HepG2 (cell line): ENCODE results near the gene RCC1. TPM values are rescaled to one million over a fixed set of nuclear protein-coding genes. Genes with fewer than 3 reads are reported as not detected.
A peak's percentile ranks its signal among the peaks of the same experiment; 100 is the strongest.

Experiments used
- ADNP ChIP-seq: sonication (generic); formaldehyde crosslinking; IDR thresholded peaks from 2 replicates; pipeline ENCODE4 v1.4.0; 2020; ENCODE audit warnings: missing genetic modification reagents
- DMAP1 ChIP-seq: IDR thresholded peaks from 2 replicates; pipeline ENCODE4 v1.6.1; 2016
- DZIP1 ChIP-seq: sonication (generic); formaldehyde crosslinking; IDR thresholded peaks from 2 replicates; pipeline ENCODE4 v1.5.0; 2020; ENCODE audit warnings: mild to moderate bottlenecking, missing genetic modification reagents
- E2F5 ChIP-seq: sonication (generic); formaldehyde crosslinking; conservative IDR thresholded peaks from 2 replicates; pipeline ENCODE4 v1.4.0; 2020; ENCODE audit warnings: missing genetic modification reagents
- GATA4 ChIP-seq: sonication (generic); IDR thresholded peaks from 2 replicates; pipeline ENCODE4 v1.6.1; 2016; ENCODE audit warnings: antibody characterized with exemption, low read depth, borderline replicate concordance
- HBP1 ChIP-seq: IDR thresholded peaks from 2 replicates; pipeline ENCODE4 v1.6.1; 2016; ENCODE audit warnings: low read depth, control low read depth
- MTF1 ChIP-seq: sonication (generic); formaldehyde crosslinking; IDR thresholded peaks from 2 replicates; pipeline ENCODE4 v1.5.0; 2020; ENCODE audit warnings: missing genetic modification reagents
- MZF1 ChIP-seq: sonication (generic); formaldehyde crosslinking; IDR thresholded peaks from 2 replicates; pipeline ENCODE4 v1.8.1; 2023; ENCODE audit warnings: mild to moderate bottlenecking, missing genetic modification reagents, borderline replicate concordance
- RBFOX2 ChIP-seq: fragments of 200-400 bp; formaldehyde crosslinking; IDR thresholded peaks from 2 replicates; pipeline ENCODE4 v1.6.1; 2017; ENCODE audit warnings: low read depth, mild to moderate bottlenecking, low read length
- RXRA ChIP-seq: sonication (generic); formaldehyde crosslinking; IDR thresholded peaks from 2 replicates; pipeline ENCODE4 v1.5.1; 2020; ENCODE audit warnings: missing genetic modification reagents
- TFDP1 ChIP-seq: IDR thresholded peaks from 2 replicates; pipeline ENCODE4 v1.6.1; 2016; ENCODE audit warnings: missing compliant biosample characterization, missing genetic modification reagents, borderline replicate concordance
- WIZ ChIP-seq: sonication (generic); formaldehyde crosslinking; IDR thresholded peaks from 2 replicates; pipeline ENCODE4 v1.5.1; 2020; ENCODE audit warnings: mild to moderate bottlenecking, missing genetic modification reagents
- ZBTB39 ChIP-seq: sonication (generic); formaldehyde crosslinking; IDR thresholded peaks from 2 replicates; pipeline ENCODE4 v1.5.0; 2020; ENCODE audit warnings: missing genetic modification reagents
- ZNF670 ChIP-seq: sonication (generic); formaldehyde crosslinking; IDR thresholded peaks from 2 replicates; pipeline ENCODE4 v1.8.0; 2022; ENCODE audit warnings: mild to moderate bottlenecking, missing genetic modification reagents, borderline replicate concordance
- ZNF770 ChIP-seq: sonication (generic); formaldehyde crosslinking; IDR thresholded peaks from 2 replicates; pipeline ENCODE4 v1.5.0; 2020; ENCODE audit warnings: mild to moderate bottlenecking, missing genetic modification reagents
- ZNF773 ChIP-seq: sonication (generic); formaldehyde crosslinking; IDR thresholded peaks from 2 replicates; pipeline ENCODE4 v1.4.0; 2020; ENCODE audit warnings: missing genetic modification reagents, borderline replicate concordance
- ZNF850 ChIP-seq: sonication (generic); formaldehyde crosslinking; conservative IDR thresholded peaks from 2 replicates; pipeline ENCODE4 v1.9.0; 2021; ENCODE audit warnings: mild to moderate bottlenecking, missing genetic modification reagents
- polyA plus RNA-seq, 8 experiments: library from polyadenylated mRNA; depleted of rRNA in 3 of 8; stranded (reverse) in 7 of 8; unstranded in 1 of 8; fragments of >200 nt; fragmentation: Illumina TruSeq in 4 of 8; extraction: Trizol in 4 of 8; gene quantifications; 2 replicates each; pipeline versions ENCODE4 v1.2.1 to v1.2.3, GENCODE V29; 2011 to 2016; ENCODE audit warnings: low read depth in 4 of 8, missing spikeins in 1 of 8, mixed read lengths in 1 of 8; ENCODE audit not compliant: insufficient read depth in 1 of 8
- total RNA-seq, 5 experiments: library from RNA; depleted of rRNA; stranded (reverse); fragments of >200 nt; fragmentation: Illumina TruSeq; extraction: Trizol; gene quantifications; 2 replicates each; pipeline ENCODE4 v1.2.3, GENCODE V29; 2016; ENCODE audit warnings: low read depth in 1 of 5

Gene RCC1
- total and polyA plus RNA-seq, 2 of the 13 experiments (the other 11 are each of a cell fraction or from before 2014, with no cell fraction given): 47.2 to 80.8 TPM

- 0 out of 2 replicates have a peak, but pooled peaks have one; percentile 5 for TF ChIP-seq ZNF770
- TF ChIP-seq ZNF850 (CRISPR knock-in tag): no peak
- TF ChIP-seq ZBTB39 (CRISPR knock-in tag): peak; percentile 58; the same call in 1 of the 2 replicates
- peak; percentile 54; the same call in 1 of the 2 replicates for TF ChIP-seq ZNF670 (CRISPR knock-in tag)
- no peak for TF ChIP-seq WIZ (CRISPR knock-in tag)
- TF ChIP-seq MTF1 (CRISPR knock-in tag): no peak
- 0 out of 2 replicates have a peak, but pooled peaks have one; percentile 13 for TF ChIP-seq RXRA (CRISPR knock-in tag)
- no peak for TF ChIP-seq MZF1 (CRISPR knock-in tag)
- peak; percentile 50; the same call in 1 of the 2 replicates for TF ChIP-seq GATA4
- peak; percentile 10; the same call in 1 of the 2 replicates for TF ChIP-seq DZIP1 (CRISPR knock-in tag)
- TF ChIP-seq DMAP1 (CRISPR knock-in tag): peak; percentile 24; the same call in 1 of the 2 replicates
- TF ChIP-seq ZNF773: 0 out of 2 replicates have a peak, but pooled peaks have one; percentile 26
- 0 out of 2 replicates have a peak, but pooled peaks have one; percentile 76 for TF ChIP-seq HBP1
- TF ChIP-seq E2F5: peak; percentile 87; the same call in 1 of the 2 replicates
- peak; percentile 95 for TF ChIP-seq RBFOX2
- peak; percentile 83; the same call in 1 of the 2 replicates for TF ChIP-seq TFDP1
- TF ChIP-seq ADNP: no peak
These were observed 12.3 kb downstream of the RCC1 start (continued) for GRCh38 chr1:28518000-28518744.
